Prostate gland (tissue), 2 donors: ENCODE data around the gene ABI3BP.

Source experiments
- POLR2AphosphoS5 ChIP-seq: sonication (generic); formaldehyde crosslinking; IDR thresholded peaks from one replicate; pipeline ENCODE4 v1.6.1; 2017; ENCODE audit warnings: antibody characterized with exemption
- TF ChIP-seq, protein P1 (sequence below), 4 experiments: fragments of 200-600 bp in 2 of 4; fragments of 450-650 bp in 2 of 4; sonication (generic) in 2 of 4; IDR thresholded peaks; 1 replicate in 3 of 4; 2 replicates in 1 of 4; pipeline ENCODE4 v1.5.1; 2016 to 2019; ENCODE audit warnings: antibody characterized with exemption in 4 of 4, mild to moderate bottlenecking in 2 of 4, moderate library complexity in 2 of 4

DNA sequence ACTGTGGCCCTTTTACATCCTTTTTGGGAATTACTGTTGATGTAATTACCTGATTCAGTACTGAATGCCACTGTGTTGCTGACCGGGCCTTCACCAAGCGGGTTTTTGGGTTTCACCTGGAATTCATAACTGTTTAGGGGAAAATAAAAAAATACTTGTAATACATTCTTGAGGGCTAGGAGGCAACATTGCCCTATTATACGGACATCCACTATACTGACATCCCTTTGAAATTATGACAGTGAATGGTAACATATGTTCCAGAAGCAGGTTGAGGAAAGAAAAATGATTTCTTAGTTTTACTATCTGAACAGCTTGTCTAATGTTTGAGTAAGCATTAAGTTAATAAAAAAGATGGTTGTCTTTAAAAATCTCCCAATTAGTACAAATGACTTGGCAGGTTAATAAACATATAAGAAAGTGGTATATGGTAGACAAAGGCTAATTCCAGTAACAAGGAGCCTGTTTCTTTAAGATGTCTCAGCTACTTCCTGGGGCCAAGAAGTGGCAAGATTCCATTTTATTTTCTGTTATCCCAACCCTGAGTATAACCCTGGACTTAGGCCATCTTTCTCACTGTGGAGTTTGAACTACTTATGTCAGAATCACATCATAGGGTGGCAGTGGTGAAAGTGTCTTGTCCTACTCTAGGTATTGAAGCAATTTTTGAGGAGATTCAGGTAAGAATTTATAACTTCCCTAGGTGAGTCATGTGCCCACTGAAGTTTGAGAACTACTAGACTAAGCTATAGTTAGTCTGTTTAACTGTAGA is 238.5 kb downstream of the ABI3BP start:
- no peak for TF ChIP-seq POLR2AphosphoS5
- TF ChIP-seq, protein P1, sequence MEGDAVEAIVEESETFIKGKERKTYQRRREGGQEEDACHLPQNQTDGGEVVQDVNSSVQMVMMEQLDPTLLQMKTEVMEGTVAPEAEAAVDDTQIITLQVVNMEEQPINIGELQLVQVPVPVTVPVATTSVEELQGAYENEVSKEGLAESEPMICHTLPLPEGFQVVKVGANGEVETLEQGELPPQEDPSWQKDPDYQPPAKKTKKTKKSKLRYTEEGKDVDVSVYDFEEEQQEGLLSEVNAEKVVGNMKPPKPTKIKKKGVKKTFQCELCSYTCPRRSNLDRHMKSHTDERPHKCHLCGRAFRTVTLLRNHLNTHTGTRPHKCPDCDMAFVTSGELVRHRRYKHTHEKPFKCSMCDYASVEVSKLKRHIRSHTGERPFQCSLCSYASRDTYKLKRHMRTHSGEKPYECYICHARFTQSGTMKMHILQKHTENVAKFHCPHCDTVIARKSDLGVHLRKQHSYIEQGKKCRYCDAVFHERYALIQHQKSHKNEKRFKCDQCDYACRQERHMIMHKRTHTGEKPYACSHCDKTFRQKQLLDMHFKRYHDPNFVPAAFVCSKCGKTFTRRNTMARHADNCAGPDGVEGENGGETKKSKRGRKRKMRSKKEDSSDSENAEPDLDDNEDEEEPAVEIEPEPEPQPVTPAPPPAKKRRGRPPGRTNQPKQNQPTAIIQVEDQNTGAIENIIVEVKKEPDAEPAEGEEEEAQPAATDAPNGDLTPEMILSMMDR (IDR thresholded peaks at IDR 0.05) = no peak
